Fibroblast of skin of right biceps (primary cell): Measurements from ENCODE around the gene KCTD5.

Experiments
- DNase-seq: peaks from one replicate; pipeline ENCODE4 v3.0.0-alpha.2; 2013

Gene KCTD5

DNA sequence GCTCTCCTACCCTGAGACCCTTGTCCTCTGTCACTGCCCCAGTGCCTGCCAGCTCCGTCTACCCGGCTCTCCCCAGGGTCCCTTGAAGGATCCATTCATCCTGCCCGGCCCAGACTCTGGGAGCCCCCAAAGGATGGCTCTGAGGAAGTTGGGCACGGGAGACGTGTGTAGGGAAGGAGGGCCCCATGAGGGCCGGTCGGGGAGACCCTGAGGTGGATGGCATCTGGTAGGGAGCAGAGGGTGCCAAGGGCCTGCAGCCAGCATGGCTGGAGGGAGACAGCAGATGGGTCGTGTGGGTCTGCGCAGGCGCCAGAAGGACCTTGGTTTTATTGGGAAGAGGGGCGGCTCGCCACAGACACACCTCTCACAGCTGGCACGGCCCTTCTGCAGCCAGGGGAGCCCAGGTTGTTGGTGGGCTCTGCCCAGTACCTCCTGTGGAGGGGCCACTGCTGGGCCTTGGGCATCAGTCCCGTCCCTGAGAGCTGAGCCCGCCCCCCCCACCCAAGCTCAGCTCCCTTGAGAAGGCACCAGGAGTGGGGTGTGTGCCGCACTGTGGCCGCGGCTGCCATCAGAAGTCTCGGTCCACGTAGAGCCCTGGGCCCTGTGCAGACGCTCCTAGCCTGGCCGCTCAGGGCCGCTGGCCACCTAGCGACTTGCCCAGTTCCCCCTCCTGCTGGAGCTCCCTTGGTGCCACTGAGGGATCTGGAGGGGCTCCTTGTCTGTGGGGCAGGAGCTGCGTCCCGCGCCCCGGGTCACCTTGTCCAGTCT lies 16.0 kb downstream of the KCTD5 start:
- DNase-seq, result no peak

GRCh38 chr16:2698965-2699750 lies 16.8 kb downstream of the KCTD5 start:
- no peak for DNase-seq

GRCh38 chr16:2699791-2700600 lies 17.7 kb downstream of the KCTD5 start:
- DNase-seq, result no peak

- no peak for DNase-seq
Observed at GRCh38 chr16:2700786-2701185, 18.5 kb downstream of the KCTD5 start.

DNA sequence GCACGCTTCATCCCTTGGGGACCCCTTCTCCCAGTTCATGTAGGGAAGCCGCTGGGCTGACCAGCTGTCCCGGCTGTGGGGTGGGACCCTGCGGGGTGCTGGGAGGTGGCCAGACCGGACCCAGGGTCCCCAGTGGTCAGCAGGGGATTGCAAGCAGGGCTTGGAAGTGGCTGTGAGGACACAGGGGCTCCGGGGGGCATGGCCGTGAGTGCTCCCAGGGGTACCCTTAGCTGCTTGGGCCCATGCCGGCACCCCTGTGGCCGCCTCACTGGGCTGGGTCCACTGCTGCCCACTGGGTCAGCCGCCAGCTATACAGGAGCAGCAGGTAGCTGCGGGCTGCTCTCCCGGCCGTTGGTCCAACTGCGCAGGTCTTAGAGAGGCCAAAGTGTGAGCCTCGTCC lies 18.9 kb downstream of the KCTD5 start:
- DNase-seq, result no peak

- DNase-seq, result no peak
Observed at GRCh38 chr16:2701713-2702437, 19.6 kb downstream of the KCTD5 start.

- DNase-seq, result no peak
Observed at GRCh38 chr16:2702438-2702825, 20.1 kb downstream of the KCTD5 start.

DNA sequence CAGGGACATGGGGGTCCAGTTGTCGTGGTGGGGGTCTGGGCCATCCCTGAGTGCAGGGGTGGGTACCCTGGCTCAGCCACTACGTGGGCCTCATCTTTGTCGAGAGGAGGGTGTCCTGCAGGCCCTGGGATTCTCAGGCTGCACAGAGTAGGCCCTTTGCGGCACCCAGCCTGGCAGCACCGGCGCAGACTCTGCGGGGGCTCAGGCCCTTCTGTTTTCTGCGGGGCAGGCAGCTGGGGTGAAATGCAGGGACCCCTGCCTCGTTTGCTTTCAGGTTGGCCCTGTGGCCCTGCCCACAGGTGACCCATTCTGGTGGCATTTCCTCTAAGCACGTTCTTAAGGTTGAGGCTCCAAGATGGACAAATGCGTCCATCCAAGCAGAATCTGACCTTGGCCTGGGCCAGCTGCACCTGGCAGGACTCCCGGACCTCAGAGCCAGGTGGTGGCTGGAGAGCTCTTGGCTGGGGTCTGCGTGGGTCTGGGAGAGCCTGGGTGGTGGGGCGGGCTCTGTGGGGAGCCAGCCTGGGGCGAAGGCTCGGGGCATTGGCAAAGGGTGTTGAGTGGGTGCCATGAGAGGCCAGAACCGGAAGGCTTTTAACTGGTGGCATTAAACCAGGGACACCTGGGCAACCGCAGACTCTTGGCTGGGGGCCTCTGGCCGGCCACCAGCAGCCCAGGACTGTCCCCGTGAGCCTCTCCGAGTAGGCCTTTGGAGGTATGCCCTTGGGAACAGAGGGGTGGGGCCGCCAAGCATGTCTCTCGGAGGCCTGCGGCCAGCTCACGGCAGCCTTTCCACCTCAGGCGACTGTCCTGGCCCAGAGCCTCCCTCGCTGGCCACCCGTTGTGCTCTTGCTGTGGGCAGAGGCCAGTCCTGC lies 20.8 kb downstream of the KCTD5 start:
- no peak for DNase-seq

GRCh38 chr16:2704166-2704982 lies 22.1 kb downstream of the KCTD5 start:
- no peak for DNase-seq

- no peak for DNase-seq
Observed at GRCh38 chr16:2704983-2705275, 22.6 kb downstream of the KCTD5 start.

GRCh38 chr16:2705351-2705750 lies 23.0 kb downstream of the KCTD5 start:
- no peak for DNase-seq

DNA sequence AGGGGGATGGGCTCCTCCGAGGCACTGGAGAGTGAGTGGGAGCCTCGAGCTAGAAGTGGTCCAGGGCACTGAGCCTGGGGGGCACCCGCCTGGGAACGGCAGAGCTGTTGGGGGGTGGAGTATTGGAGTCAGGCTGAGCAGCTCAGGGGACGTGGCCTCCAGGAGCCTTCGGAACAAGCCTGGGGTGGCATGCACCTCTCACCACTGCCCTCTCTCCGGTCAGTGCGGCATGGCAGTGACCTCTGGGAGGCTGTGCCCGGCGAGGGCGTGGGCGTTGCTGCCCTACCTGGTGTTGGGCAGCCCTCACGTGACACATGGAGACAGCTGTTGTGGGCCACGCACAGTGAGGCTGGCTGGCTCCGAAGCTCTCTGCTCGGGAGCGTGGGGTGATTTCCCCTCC lies 23.8 kb downstream of the KCTD5 start:
- DNase-seq, result no peak

GRCh38 chr16:2706611-2707311 lies 24.4 kb downstream of the KCTD5 start:
- DNase-seq, result no peak

- DNase-seq, result no peak
Observed at GRCh38 chr16:2707368-2708289, 25.3 kb downstream of the KCTD5 start.

DNA sequence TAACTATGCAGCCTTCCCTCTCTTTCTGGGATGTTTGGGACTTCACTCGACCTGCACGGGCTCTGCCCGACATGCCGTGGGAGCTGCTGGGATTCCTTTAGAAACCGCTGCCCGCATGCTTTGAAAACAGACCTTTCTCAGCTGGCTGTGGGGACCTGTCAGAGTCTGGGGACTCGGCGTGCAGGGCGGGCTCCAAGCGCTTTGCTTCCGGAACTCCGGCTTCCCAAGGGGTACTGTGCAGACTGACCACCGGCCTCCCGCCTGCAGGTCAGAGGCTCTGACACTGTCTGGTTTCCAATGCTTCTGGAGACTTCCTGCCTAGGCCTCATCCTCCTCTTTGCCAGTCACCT lies 25.9 kb downstream of the KCTD5 start:
- DNase-seq, result no peak

DNA sequence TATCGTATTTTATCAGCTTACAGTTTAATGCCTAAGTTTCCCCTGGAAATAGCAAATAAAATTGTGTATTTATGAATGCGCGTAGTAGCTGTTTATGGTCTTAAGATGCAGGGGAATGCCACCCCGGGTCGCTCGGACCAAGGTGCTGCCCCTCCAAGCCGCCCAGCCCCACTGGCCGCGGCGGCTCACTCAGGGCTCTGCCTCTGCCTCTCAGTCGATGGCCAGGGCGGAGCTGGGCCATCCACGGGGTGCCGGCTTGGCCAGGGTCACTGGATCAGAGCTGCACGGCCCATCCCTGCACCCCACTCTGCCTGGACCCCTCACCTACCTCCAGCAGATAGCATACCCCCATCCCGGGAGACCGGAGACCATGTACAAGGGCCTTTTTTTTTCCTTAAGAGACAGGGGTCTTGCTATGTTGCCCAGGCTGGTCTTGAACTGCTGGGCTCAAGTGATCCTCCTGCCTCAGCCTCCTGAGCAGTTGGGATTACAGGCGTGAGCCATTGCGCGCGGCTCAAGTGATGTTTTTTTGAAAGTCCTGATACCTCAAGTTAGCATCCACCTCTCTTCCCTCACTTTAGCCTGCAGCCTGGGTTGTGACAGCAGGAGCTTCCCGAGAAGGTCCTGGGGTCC lies 26.7 kb downstream of the KCTD5 start:
- no peak for DNase-seq

DNA sequence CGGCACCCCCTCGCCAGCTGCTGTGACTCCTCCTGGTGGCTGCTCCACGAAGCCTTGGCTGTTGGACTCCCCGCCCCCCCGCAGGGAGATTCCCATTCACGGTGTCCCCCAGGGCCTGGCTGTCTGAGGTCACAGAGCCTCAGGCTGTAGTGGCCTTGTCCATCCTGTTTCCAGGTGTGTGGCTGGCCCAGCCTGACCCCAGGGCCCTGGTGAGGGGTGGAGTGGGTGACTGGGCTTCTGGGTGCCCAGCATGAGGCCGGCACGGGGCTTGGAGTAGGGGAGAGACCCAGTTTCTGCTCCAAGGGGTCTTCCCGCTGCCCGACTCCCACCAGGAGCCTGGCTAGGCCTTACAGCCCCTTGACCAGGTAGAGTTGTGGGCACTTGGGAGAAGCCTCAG lies 27.3 kb downstream of the KCTD5 start:
- no peak for DNase-seq

GRCh38 chr16:2710021-2710710 lies 27.8 kb downstream of the KCTD5 start:
- no peak for DNase-seq
